HG03521 (cell line): ENCODE measurements around the gene LRG1.

Experiments
- ATAC-seq: cut with Tn5 transposase; IDR thresholded peaks from one replicate; pipeline ENCODE4 v1.9.1; 2021; ENCODE audit warnings: mild to moderate bottlenecking, moderate library complexity; ENCODE audit not compliant: unreplicated experiment

The LRG1 gene

GRCh38 chr19:4539693-4540581, at the start of gene LRG1:
LRG1 (minus strand) TSS chr19:4540036; CDS start chr19:4540013, 23 bp downstream.
- no peak for ATAC-seq

GRCh38 chr19:4588291-4588761, 48.5 kb upstream of the LRG1 start:
- no peak for ATAC-seq

- ATAC-seq, result no peak
Observed at GRCh38 chr19:4587527-4587926, 47.7 kb upstream of the LRG1 start.

- no peak for ATAC-seq
Observed at GRCh38 chr19:4586691-4587090, 46.9 kb upstream of the LRG1 start.

GRCh38 chr19:4586245-4586644, 46.4 kb upstream of the LRG1 start:
- no peak for ATAC-seq

GRCh38 chr19:4585556-4585955, 45.7 kb upstream of the LRG1 start:
- ATAC-seq, result no peak

GRCh38 chr19:4584670-4585460, 45.0 kb upstream of the LRG1 start:
- no peak for ATAC-seq

GRCh38 chr19:4583961-4584669, 44.3 kb upstream of the LRG1 start:
- no peak for ATAC-seq

- ATAC-seq, result no peak
Observed at GRCh38 chr19:4582980-4583842, 43.4 kb upstream of the LRG1 start.

GRCh38 chr19:4581666-4582553, 42.1 kb upstream of the LRG1 start:
- ATAC-seq, result no peak

GRCh38 chr19:4580961-4581665, 41.3 kb upstream of the LRG1 start:
- ATAC-seq, result no peak

- no peak for ATAC-seq
Observed at GRCh38 chr19:4580021-4580901, 40.4 kb upstream of the LRG1 start.

GRCh38 chr19:4579389-4579788, 39.6 kb upstream of the LRG1 start:
- ATAC-seq, result no peak

GRCh38 chr19:4578552-4579248, 38.9 kb upstream of the LRG1 start:
- ATAC-seq, result no peak

GRCh38 chr19:4577020-4577782, 37.4 kb upstream of the LRG1 start:
- no peak for ATAC-seq
